PFSK-1 (cell line): ENCODE measurements around the gene LCAT.

Source experiments
- FOXP2 ChIP-seq: optimal IDR thresholded peaks from 2 replicates; pipeline ENCODE3; 2011; ENCODE audit warnings: borderline replicate concordance, control low read depth, inconsistent platforms; ENCODE audit not compliant: insufficient read depth; ENCODE audit errors: extremely low read length, extremely low read depth
- POLR2AphosphoS5 ChIP-seq: IDR thresholded peaks from 2 replicates; pipeline ENCODE4 v1.6.1; 2012; ENCODE audit warnings: low read depth, mild to moderate bottlenecking, control low read depth, low read length, moderate library complexity
- SIN3A ChIP-seq: IDR thresholded peaks from 2 replicates; pipeline ENCODE4 v1.6.1; 2012; ENCODE audit warnings: mild to moderate bottlenecking, low read length, moderate library complexity, borderline replicate concordance; ENCODE audit not compliant: insufficient read depth
- TAF1 ChIP-seq: IDR thresholded peaks from 2 replicates; pipeline ENCODE4 v1.6.1; 2012; ENCODE audit warnings: low read length, control low read depth, borderline replicate concordance; ENCODE audit not compliant: insufficient read depth
- TF ChIP-seq, protein P1 (sequence below), 2 experiments: IDR thresholded peaks; 2 replicates each; pipeline versions ENCODE4 v1.6.1 to v1.8.0; 2011 to 2012; ENCODE audit warnings: low read depth in 2 of 2, low read length in 2 of 2, control low read depth in 1 of 2, inconsistent platforms in 1 of 2, mild to moderate bottlenecking in 1 of 2, moderate library complexity in 1 of 2; ENCODE audit not compliant: insufficient read depth in 1 of 2

Gene LCAT

DNA sequence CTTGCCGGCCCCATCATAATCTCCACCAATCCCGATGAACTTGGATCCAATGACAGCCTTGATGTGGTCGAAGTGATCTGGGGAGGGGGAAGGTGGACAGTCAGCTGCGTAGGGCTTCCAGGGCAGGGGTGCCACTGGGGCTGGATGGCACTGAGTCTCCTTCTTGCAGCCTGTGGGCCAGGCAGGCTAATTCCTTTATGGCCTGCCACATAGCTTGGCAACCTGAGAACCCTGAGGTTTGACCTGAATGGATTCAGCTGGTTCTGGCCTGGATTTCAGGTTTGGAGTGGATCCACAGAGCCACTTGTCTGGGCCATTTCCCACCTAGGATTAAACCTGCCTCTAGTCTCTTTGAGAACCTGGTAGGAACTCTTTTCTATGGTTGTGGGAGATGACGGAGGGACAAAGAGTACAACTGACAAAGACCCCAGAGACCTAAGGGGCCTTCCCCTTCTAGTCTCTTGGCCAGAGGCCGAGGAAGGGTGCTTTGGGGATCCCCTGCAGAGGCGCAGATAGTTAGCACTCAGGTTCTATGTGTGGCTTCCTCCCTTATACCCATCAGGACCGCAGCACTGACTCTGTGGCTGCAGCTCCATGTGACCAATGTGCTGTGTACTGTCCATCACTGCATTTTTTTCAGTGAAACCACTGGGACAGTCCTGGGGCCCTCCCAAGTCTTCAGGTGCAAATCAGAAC is 45.5 kb upstream of the LCAT start:
- TF ChIP-seq SIN3A (no peak), FOXP2 (no peak), TAF1 (no peak), POLR2AphosphoS5 (no peak)
- TF ChIP-seq, protein P1, sequence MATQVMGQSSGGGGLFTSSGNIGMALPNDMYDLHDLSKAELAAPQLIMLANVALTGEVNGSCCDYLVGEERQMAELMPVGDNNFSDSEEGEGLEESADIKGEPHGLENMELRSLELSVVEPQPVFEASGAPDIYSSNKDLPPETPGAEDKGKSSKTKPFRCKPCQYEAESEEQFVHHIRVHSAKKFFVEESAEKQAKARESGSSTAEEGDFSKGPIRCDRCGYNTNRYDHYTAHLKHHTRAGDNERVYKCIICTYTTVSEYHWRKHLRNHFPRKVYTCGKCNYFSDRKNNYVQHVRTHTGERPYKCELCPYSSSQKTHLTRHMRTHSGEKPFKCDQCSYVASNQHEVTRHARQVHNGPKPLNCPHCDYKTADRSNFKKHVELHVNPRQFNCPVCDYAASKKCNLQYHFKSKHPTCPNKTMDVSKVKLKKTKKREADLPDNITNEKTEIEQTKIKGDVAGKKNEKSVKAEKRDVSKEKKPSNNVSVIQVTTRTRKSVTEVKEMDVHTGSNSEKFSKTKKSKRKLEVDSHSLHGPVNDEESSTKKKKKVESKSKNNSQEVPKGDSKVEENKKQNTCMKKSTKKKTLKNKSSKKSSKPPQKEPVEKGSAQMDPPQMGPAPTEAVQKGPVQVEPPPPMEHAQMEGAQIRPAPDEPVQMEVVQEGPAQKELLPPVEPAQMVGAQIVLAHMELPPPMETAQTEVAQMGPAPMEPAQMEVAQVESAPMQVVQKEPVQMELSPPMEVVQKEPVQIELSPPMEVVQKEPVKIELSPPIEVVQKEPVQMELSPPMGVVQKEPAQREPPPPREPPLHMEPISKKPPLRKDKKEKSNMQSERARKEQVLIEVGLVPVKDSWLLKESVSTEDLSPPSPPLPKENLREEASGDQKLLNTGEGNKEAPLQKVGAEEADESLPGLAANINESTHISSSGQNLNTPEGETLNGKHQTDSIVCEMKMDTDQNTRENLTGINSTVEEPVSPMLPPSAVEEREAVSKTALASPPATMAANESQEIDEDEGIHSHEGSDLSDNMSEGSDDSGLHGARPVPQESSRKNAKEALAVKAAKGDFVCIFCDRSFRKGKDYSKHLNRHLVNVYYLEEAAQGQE (IDR thresholded peaks at IDR 0.05; ENCODE audit: insufficient read depth in 1 of 2, low read depth in 2 of 2, low read length in 2 of 2), result no peak

DNA sequence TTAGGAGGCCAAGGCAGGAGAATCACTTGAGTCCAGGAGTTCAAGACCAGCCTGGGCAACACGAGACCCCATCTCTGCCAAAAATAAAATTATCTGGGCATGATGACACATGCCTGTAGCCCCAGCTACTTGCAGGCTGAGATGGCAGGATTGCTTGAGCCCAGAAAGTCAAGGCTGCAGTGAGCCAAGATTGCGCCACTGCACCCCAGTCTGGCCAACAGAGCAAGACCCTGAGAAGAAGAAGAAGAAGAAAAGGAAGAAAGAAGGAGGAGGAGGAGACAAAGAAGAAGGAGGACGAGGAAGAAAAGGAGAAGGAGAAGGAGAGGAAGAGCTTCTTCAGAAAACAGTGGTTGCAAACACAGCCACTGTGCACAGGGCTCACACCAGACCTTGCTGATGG is 44.8 kb upstream of the LCAT start:
- TF ChIP-seq SIN3A (no peak), TAF1 (no peak)
- TF ChIP-seq, protein P1 (IDR thresholded peaks at IDR 0.05; ENCODE audit: insufficient read depth in 1 of 2, low read depth in 2 of 2, low read length in 2 of 2), result no peak

DNA sequence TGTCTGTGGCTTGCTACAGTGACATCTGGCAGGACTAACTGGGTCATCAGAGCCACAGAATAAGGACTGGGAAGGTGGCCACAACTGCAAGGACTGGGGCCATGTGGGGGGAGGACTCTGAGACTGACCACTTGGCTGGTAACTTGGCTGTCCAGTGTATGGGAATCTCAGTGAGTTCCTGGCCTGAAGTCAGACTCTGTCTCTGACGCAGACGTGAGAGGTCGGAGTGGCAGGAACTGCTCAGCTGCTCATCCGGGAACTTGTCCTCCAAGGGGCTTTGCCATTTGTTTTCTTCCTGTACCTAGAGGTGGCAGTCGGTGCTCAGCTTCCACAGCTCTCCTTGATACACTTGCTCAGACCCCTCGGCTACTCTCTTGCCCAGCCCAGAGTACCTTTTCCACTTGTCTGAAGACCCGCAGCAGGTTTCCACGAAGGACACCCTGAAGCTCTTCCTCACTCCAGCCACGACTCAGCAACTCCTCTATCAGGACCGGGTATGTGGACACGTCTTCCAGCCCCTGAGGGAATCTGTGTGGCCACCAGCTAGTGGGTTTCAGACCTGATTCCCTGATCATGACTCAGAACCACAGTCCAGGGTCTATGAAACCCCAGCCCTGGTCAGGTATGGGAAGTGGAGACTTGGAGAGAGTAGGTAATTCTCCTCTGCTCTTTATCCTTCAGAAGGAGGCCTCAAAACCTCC is 43.7 kb upstream of the LCAT start:
- no peak for TF ChIP-seq TAF1
- TF ChIP-seq, protein P1 (IDR thresholded peaks at IDR 0.05; ENCODE audit: insufficient read depth in 1 of 2, low read depth in 2 of 2, low read length in 2 of 2), result no peak

DNA sequence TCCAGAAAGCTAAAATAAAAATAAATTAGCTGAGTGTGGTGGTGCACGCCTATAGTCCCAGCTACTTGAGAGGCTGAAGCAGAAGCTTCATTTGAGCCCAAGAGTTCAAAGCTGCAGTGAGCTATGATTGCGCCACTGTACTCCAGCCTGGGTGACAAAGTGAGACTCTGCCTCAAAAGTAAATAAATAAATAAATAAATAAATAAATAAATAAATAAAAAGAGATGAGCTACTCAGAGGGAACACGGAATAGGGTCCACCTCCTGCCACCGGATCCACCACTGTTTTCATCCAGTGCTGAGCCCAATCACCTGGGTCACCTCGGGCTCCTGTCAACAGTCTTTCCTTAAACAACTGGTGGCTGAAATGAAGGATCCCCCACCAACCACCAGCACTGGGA is 43.0 kb upstream of the LCAT start:
- TF ChIP-seq, protein P1 (IDR thresholded peaks at IDR 0.05; ENCODE audit: insufficient read depth in 1 of 2, low read depth in 2 of 2, low read length in 2 of 2), result no peak
- TF ChIP-seq TAF1, result no peak
- no peak for TF ChIP-seq SIN3A
- no peak for TF ChIP-seq FOXP2
- TF ChIP-seq POLR2AphosphoS5, result no peak
